HepG2 (cell line): ENCODE results near the gene IFIT3.

Experiments
- BRCA1 ChIP-seq: sonication (generic); formaldehyde crosslinking; IDR thresholded peaks from 2 replicates; pipeline ENCODE4 v1.4.0; 2020; ENCODE audit warnings: missing genetic modification reagents
- CTCF ChIP-seq: sonication (generic); formaldehyde crosslinking; IDR thresholded peaks from 2 replicates; pipeline ENCODE4 v1.5.0; 2020; ENCODE audit warnings: mild to moderate bottlenecking, missing genetic modification reagents, moderate library complexity
- FOSL1 ChIP-seq: sonication (generic); formaldehyde crosslinking; IDR thresholded peaks from 2 replicates; pipeline ENCODE4 v1.9.0; 2021; ENCODE audit warnings: missing genetic modification reagents, borderline replicate concordance
- JUNB ChIP-seq: sonication (generic); formaldehyde crosslinking; IDR thresholded peaks from 2 replicates; pipeline ENCODE4 v1.8.0; 2022; ENCODE audit warnings: missing genetic modification reagents, mild to moderate bottlenecking, borderline replicate concordance
- NFYC ChIP-seq: IDR thresholded peaks from 2 replicates; pipeline ENCODE4 v1.6.1; 2016; ENCODE audit warnings: missing genetic modification reagents, missing compliant biosample characterization
- PBX3 ChIP-seq: sonication (generic); formaldehyde crosslinking; IDR thresholded peaks from 2 replicates; pipeline ENCODE4 v1.8.1; 2023; ENCODE audit warnings: missing genetic modification reagents, inconsistent platforms, borderline replicate concordance
- RNF219 ChIP-seq: sonication (generic); formaldehyde crosslinking; IDR thresholded peaks from 2 replicates; pipeline ENCODE4 v1.5.0; 2020; ENCODE audit warnings: mild to moderate bottlenecking, missing genetic modification reagents
- TCF7L2 ChIP-seq: IDR thresholded peaks from 2 replicates; pipeline ENCODE4 v1.6.1; 2011; ENCODE audit warnings: mild to moderate bottlenecking, low read depth, low read length, moderate library complexity
- TFE3 ChIP-seq: IDR thresholded peaks from 2 replicates; pipeline ENCODE4 v1.6.1; 2016
- ZBTB37 ChIP-seq: sonication (generic); formaldehyde crosslinking; IDR thresholded peaks from 2 replicates; pipeline ENCODE4 v1.4.0; 2020; ENCODE audit warnings: mild to moderate bottlenecking, missing genetic modification reagents
- ZFP90 ChIP-seq: sonication (generic); formaldehyde crosslinking; IDR thresholded peaks from 2 replicates; pipeline ENCODE4 v1.8.0; 2022; ENCODE audit warnings: missing genetic modification reagents, mild to moderate bottlenecking, inconsistent platforms, borderline replicate concordance

GRCh38 chr10:89343089-89343767, 15.4 kb downstream of the IFIT3 start:
- no peak for TF ChIP-seq FOSL1
- no peak for TF ChIP-seq TFE3 (CRISPR knock-in tag)
- TF ChIP-seq PBX3: no peak
- no peak for TF ChIP-seq NFYC (CRISPR knock-in tag)
- no peak for TF ChIP-seq RNF219
- no peak for TF ChIP-seq CTCF (CRISPR knock-in tag)
- TF ChIP-seq ZBTB37 (CRISPR knock-in tag): no peak
- TF ChIP-seq ZFP90: no peak
- TF ChIP-seq TCF7L2: no peak
- no peak for TF ChIP-seq JUNB (CRISPR knock-in tag)
- TF ChIP-seq BRCA1 (CRISPR knock-in tag): no peak
